Measurements from ENCODE around the gene PLAAT2. TPM values are rescaled to one million over a fixed set of nuclear protein-coding genes. Genes with fewer than 3 reads are reported as not detected.

Gene PLAAT2
- polyA plus RNA-seq, 3 donors: 0.22 to 0.65 TPM; not detected in 1

- no peak for DNase-seq (ENCODE audit: low read depth in 3 of 3, low spot score in 2 of 3)
These were observed 35.5 kb downstream of the PLAAT2 start for GRCh38 chr11:63527667-63528066.

GRCh38 chr11:63523151-63523550, 40.0 kb downstream of the PLAAT2 start:
- DNase-seq (ENCODE audit: low read depth in 3 of 3, low spot score in 2 of 3): no peak

GRCh38 chr11:63521896-63522295, 41.3 kb downstream of the PLAAT2 start:
- no peak for DNase-seq (ENCODE audit: low read depth in 3 of 3, low spot score in 2 of 3)

- DNase-seq (ENCODE audit: low read depth in 3 of 3, low spot score in 2 of 3): no peak
These were observed 42.5 kb downstream of the PLAAT2 start for GRCh38 chr11:63520606-63521170.

GRCh38 chr11:63518548-63518947, 44.6 kb downstream of the PLAAT2 start:
- no peak for DNase-seq (ENCODE audit: low read depth in 3 of 3, low spot score in 2 of 3)

- no peak for DNase-seq (ENCODE audit: low read depth in 3 of 3, low spot score in 2 of 3)
These were observed 46.0 kb downstream of the PLAAT2 start for GRCh38 chr11:63517156-63517555.

GRCh38 chr11:63516109-63516508, 47.1 kb downstream of the PLAAT2 start:
- DNase-seq (ENCODE audit: low read depth in 3 of 3, low spot score in 2 of 3): no peak

GRCh38 chr11:63512816-63513215, 50.4 kb downstream of the PLAAT2 start:
- no peak for DNase-seq (ENCODE audit: low read depth in 3 of 3, low spot score in 2 of 3)

- DNase-seq (ENCODE audit: low read depth in 3 of 3, low spot score in 2 of 3): no peak
These were observed 52.0 kb downstream of the PLAAT2 start for GRCh38 chr11:63511048-63511748.

GRCh38 chr11:63510360-63511047, 52.7 kb downstream of the PLAAT2 start:
- no peak for DNase-seq (ENCODE audit: low read depth in 3 of 3, low spot score in 2 of 3)

GRCh38 chr11:63508745-63509144, 54.4 kb downstream of the PLAAT2 start:
- no peak for DNase-seq (ENCODE audit: low read depth in 3 of 3, low spot score in 2 of 3)

- no peak for DNase-seq (ENCODE audit: low read depth in 3 of 3, low spot score in 2 of 3)
These were observed 55.2 kb downstream of the PLAAT2 start for GRCh38 chr11:63508009-63508408.

- no peak for DNase-seq (ENCODE audit: low read depth in 3 of 3, low spot score in 2 of 3)
These were observed 55.7 kb downstream of the PLAAT2 start for GRCh38 chr11:63507511-63507910.

GRCh38 chr11:63506876-63507275, 56.3 kb downstream of the PLAAT2 start:
- DNase-seq (ENCODE audit: low read depth in 3 of 3, low spot score in 2 of 3): no peak

GRCh38 chr11:63505857-63506528, 57.2 kb downstream of the PLAAT2 start, which contains the start of gene LGALS12:
TSS of gene LGALS12 (plus strand) at chr11:63506084. CDS start at chr11:63506459, 375 bp downstream.
- no peak for DNase-seq (ENCODE audit: low read depth in 3 of 3, low spot score in 2 of 3)

GRCh38 chr11:63504933-63505586, 58.1 kb downstream of the PLAAT2 start:
- no peak for DNase-seq (ENCODE audit: low read depth in 3 of 3, low spot score in 2 of 3)

- DNase-seq (ENCODE audit: low read depth in 3 of 3, low spot score in 2 of 3): no peak
These were observed 59.1 kb downstream of the PLAAT2 start for GRCh38 chr11:63504054-63504453.

GRCh38 chr11:63503492-63503891, 59.7 kb downstream of the PLAAT2 start:
- DNase-seq (ENCODE audit: low read depth in 3 of 3, low spot score in 2 of 3): no peak
